Tibial nerve (tissue), 4 donors: ENCODE results near the gene POLR3B. TPM values are rescaled to one million over a fixed set of nuclear protein-coding genes. Genes with fewer than 3 reads are reported as not detected.

Experiments
- DNase-seq, 2 donors: peaks; one replicate each; pipeline ENCODE4 v3.0.0-alpha.2; 2019; ENCODE audit warnings: low spot score in 2 of 2
- H3K27ac ChIP-seq, 4 donors: fragments of 200-600 bp; sonication (generic) in 3 of 4; one replicate each; pipeline ENCODE4 v1.5.1; 2017 to 2019; ENCODE audit warnings: mild to moderate bottlenecking in 1 of 4
- H3K27me3 ChIP-seq, 2 donors: fragments of 200-600 bp; sonication (generic) in 1 of 2; one replicate each; pipeline versions ENCODE4 v1.5.1 to v1.6.0; 2017 to 2019
- H3K36me3 ChIP-seq, 3 donors: fragments of 200-600 bp; sonication (generic); one replicate each; pipeline ENCODE4 v1.5.1; 2018 to 2019
- H3K4me1 ChIP-seq, 4 donors: fragments of 200-600 bp; sonication (generic) in 3 of 4; one replicate each; pipeline ENCODE4 v1.5.1; 2017 to 2019
- H3K4me3 ChIP-seq, 4 donors: fragments of 200-600 bp; sonication (generic) in 3 of 4; one replicate each; pipeline ENCODE4 v1.5.1; 2017 to 2019; ENCODE audit warnings: mild to moderate bottlenecking in 1 of 4, moderate library complexity in 1 of 4
- H3K9me3 ChIP-seq, 4 donors: fragments of 200-600 bp; sonication (generic) in 3 of 4; one replicate each; pipeline ENCODE4 v1.5.1; 2017 to 2019
- EP300 ChIP-seq, 2 donors: sonication (generic); formaldehyde crosslinking; IDR thresholded peaks; one replicate each; pipeline ENCODE4 v1.6.1; 2017; ENCODE audit warnings: antibody characterized with exemption in 2 of 2, mild to moderate bottlenecking in 1 of 2
- POLR2A ChIP-seq, 2 donors: fragments of 450-650 bp; IDR thresholded peaks; one replicate each; pipeline ENCODE4 v1.6.1; 2017; ENCODE audit warnings: antibody characterized with exemption in 2 of 2, mild to moderate bottlenecking in 2 of 2, moderate library complexity in 2 of 2
- WGBS, 2 donors: methylation state at CpG; one replicate each; pipeline ENCODE4 v1.1.5; 2018; 5-methylcytosine and 5-hydroxymethylcytosine counted together
- total RNA-seq, 4 donors: library from RNA; depleted of rRNA; stranded (reverse); fragments of >200 nt; gene quantifications; one replicate each; pipeline ENCODE4 v1.1.0, GENCODE V29; 2016
- TF ChIP-seq, protein P1 (sequence below), 5 experiments: fragments of 200-600 bp in 3 of 5; fragments of 450-650 bp in 2 of 5; sonication (generic) in 3 of 5; IDR thresholded peaks; one replicate each; pipeline ENCODE4 v1.5.1; 2016 to 2019; ENCODE audit warnings: antibody characterized with exemption in 5 of 5, mild to moderate bottlenecking in 3 of 5, moderate library complexity in 2 of 5

Gene POLR3B
- total RNA-seq, 4 donors from 2014 or later, result 6.3 to 21.0 (median 7.7) TPM

DNA sequence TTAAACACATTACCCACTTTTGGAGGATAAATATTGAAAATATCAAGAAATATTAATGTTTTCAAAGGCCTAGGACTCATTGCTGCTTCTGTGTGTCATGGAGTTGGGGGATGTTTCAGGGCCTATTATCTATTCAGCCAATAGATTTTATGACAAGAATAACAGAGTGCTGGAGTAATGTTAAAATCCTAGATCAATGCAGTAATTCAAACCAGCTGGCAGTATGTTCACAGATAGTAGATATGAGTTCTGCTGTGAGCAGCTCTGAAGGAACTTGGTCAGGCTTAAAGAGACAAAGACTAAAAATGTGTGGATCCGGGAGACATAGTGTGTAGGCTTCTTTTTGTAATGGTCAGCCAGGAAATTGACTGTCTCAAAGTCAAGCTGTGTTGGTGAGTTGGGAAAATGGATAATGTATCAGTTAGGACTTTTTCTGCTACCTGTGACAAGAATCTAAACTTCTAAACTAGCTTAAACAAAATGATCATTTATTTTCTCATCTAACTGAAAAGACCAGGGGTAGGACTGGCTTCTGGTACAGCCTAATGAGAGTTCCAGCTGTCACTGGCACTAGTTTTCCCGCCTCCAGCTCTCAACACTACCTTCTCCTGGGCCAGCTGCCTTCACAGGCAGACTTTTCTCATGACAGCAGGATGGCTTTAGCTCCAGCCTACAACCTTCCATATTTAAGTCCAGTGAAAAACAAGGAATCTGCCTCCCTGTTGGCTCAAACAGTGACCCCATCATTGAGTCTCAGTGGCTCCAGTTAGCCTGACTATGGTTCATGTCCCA is 16.3 kb upstream of the POLR3B start:
- H3K36me3 ChIP-seq, result peaks cover 0 to 35% (median 0%) of the 10 kb centered on the region in 3 donors
- H3K27ac ChIP-seq, result peak overlapping the region in 3 of 4 donors; percentile 11 to 74 (median 48)
- TF ChIP-seq EP300 (IDR thresholded peaks at IDR 0.05), result no peak
- no peak for TF ChIP-seq POLR2A (IDR thresholded peaks at IDR 0.05)
- TF ChIP-seq, protein P1, sequence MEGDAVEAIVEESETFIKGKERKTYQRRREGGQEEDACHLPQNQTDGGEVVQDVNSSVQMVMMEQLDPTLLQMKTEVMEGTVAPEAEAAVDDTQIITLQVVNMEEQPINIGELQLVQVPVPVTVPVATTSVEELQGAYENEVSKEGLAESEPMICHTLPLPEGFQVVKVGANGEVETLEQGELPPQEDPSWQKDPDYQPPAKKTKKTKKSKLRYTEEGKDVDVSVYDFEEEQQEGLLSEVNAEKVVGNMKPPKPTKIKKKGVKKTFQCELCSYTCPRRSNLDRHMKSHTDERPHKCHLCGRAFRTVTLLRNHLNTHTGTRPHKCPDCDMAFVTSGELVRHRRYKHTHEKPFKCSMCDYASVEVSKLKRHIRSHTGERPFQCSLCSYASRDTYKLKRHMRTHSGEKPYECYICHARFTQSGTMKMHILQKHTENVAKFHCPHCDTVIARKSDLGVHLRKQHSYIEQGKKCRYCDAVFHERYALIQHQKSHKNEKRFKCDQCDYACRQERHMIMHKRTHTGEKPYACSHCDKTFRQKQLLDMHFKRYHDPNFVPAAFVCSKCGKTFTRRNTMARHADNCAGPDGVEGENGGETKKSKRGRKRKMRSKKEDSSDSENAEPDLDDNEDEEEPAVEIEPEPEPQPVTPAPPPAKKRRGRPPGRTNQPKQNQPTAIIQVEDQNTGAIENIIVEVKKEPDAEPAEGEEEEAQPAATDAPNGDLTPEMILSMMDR (IDR thresholded peaks at IDR 0.05), result no peak
- H3K4me1 ChIP-seq, result peaks cover 0 to 41% (median 11%) of the 10 kb centered on the region in 4 donors
- DNase-seq, result no peak
- no peaks in the 10 kb centered on the region for H3K9me3 ChIP-seq
- no peaks in the 10 kb centered on the region for H3K27me3 ChIP-seq
- no peak overlapping the region for H3K4me3 ChIP-seq
- WGBS, 2 donors, result 68 to 80% methylated on average over 2 of the region's 2 CpGs

DNA sequence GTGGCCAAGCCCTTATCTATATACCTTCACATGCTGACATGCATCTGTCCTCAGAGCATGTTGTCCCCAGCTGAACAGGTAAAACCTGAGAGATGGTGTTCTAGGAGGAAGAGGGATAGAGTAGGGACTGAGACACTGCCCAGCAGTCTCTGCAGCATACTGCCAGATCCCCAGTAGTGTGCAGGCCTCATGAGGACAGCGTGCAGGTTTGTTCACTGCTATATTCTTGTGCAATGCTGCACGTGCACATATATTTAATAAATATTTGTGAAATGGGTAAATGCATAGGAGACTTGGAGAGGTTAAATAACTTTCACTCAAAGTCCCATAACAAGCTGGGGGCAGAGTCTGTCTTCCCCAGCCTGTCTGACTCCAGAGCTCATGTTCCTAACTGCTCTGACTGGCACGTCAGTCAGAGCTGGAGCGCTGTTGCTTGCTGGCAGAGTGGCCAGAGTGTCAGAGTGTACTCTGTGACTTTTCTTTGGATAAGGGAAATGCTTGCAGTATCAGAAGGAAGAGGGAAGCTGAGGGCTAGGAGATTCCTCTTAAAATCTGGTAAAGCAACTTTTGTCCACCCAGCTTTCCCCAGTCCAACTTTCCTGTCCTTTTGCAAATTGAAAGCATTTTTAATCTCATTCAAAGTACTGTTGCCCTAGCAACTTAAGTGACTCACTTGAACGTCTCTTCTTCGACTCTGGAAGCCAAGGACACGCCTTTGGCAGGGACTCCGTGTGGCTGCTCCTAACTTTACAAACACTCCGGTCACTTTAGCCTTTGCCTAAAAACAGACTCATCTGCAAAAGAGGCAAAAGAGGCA is 14.9 kb upstream of the POLR3B start:
- H3K36me3 ChIP-seq, result peaks cover 0 to 35% (median 0%) of the 10 kb centered on the region in 3 donors
- H3K4me3 ChIP-seq, result peak overlapping the region in 1 of 4 donors; percentile 22
- H3K27ac ChIP-seq, result peak overlapping the region in 3 of 4 donors; percentile 11 to 82 (median 74)
- peak; percentile 50 to 79 for DNase-seq
- TF ChIP-seq, protein P1 (IDR thresholded peaks at IDR 0.05), result peak in 1 of 5 experiments; percentile 10
- TF ChIP-seq POLR2A (IDR thresholded peaks at IDR 0.05), result no peak
- TF ChIP-seq EP300 (IDR thresholded peaks at IDR 0.05), result peak in 1 of 2 donors; percentile 59
- no peaks in the 10 kb centered on the region for H3K9me3 ChIP-seq
- H3K27me3 ChIP-seq, result no peaks in the 10 kb centered on the region
- 30 to 36% methylated on average over 9 of the region's 9 CpGs for WGBS, 2 donors
- peaks cover 0 to 36% (median 11%) of the 10 kb centered on the region in 4 donors for H3K4me1 ChIP-seq

DNA sequence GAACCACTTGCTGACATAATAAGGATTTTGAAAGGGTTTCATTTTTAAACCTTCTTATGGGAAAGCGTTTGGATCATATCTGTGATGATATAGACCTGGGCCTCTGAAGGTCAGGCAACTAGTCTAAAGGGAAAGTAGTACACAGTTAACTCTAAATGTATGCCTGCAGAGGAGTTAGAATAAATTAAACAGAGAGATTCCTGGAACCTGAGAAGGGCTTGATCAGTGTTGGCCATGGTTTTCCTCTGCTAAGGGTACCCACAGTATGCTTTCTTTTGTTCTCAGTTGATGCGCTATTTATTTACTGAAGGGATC is 14.4 kb upstream of the POLR3B start:
- Histone ChIP-seq H3K27me3 (no peaks in the 10 kb centered on the region), H3K9me3 (no peaks in the 10 kb centered on the region), H3K4me1 (peaks cover 0 to 36% (median 11%) of the 10 kb centered on the region in 4 donors), H3K27ac (peak overlapping the region in 3 of 4 donors; percentile 11 to 82 (median 74)), H3K36me3 (peaks cover 0 to 34% (median 0%) of the 10 kb centered on the region in 3 donors), H3K4me3 (peak overlapping the region in 1 of 4 donors; percentile 22)
- no peak for DNase-seq
- no peak for TF ChIP-seq POLR2A (IDR thresholded peaks at IDR 0.05)
- no peak for TF ChIP-seq EP300 (IDR thresholded peaks at IDR 0.05)
- TF ChIP-seq, protein P1 (IDR thresholded peaks at IDR 0.05), result no peak
- WGBS, 2 donors, result 76 to 77% methylated on average over 2 of the region's 2 CpGs

DNA sequence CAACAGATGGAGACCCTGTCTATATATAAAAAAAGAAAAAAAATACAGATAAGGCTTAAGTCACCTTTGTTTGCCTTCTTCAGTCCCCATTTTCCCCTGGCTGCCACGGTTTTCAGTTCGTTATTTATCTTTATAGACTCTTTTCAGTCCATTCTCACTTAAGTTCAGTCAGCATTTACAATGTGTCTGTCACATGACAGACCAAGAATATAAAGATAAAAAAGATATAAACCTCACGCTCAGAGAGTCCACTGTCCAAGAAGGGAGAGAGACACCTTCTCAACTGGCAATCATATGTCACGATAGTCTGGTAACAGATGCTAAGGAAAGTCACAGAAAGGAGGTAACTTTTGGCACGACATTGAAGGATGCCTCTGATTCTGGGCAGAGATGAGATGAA is 13.4 kb upstream of the POLR3B start:
- Histone ChIP-seq H3K27ac (peak overlapping the region in 2 of 4 donors; percentile 74 to 82), H3K9me3 (no peaks in the 10 kb centered on the region), H3K27me3 (no peaks in the 10 kb centered on the region), H3K4me1 (peaks cover 0 to 40% (median 11%) of the 10 kb centered on the region in 4 donors), H3K36me3 (peaks cover 0 to 29% (median 0%) of the 10 kb centered on the region in 3 donors), H3K4me3 (no peak overlapping the region)
- no peak for DNase-seq
- WGBS, 2 donors, result 92% methylated on average over 5 of the region's 5 CpGs
- TF ChIP-seq, protein P1 (IDR thresholded peaks at IDR 0.05), result no peak
- TF ChIP-seq POLR2A (IDR thresholded peaks at IDR 0.05) (no peak), EP300 (IDR thresholded peaks at IDR 0.05) (no peak)
